T1000 (cell line): ENCODE results near the gene CCDC141.

Experiments
- DNase-seq: peaks from one replicate; lab custom pipeline; 2025; ENCODE audit warnings: mixed read lengths; lab: John Stamatoyannopoulos, UW

CCDC141 gene

DNA sequence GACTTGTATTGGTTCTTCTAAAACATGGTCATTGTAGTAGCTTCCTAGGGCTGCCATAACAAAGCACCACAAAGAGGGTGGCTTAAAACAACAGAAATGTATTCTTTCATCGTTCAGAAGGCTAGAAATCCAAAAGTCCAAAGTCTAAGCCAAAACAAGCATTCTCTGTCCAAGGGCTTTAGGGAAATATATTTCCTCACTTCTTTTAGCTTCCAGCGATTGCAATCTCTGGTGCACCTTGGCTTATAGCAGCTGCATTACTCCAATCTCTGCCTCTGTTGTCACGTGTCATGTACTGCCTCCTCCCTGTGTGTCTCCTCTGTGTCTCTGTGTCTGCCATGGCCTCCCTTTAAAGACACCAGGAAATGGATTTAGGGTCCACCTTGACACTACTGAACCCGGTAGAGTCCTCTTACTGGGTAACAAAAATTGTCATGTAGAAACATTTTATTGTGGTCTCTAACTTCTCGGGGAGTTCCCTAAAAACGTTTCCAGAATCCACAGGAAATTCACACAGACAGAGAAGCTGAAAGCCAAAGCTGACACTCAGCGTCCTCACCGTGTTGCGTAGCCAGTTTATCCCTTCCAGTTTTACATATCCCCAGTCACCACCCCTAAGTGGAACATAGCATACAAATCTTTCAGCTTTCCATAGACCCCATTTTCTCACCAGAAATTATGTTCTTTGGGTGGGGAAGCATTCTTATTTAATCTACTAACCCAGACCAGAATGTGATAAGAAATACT is 222.0 kb downstream of the CCDC141 start:
- no peak for DNase-seq

DNA sequence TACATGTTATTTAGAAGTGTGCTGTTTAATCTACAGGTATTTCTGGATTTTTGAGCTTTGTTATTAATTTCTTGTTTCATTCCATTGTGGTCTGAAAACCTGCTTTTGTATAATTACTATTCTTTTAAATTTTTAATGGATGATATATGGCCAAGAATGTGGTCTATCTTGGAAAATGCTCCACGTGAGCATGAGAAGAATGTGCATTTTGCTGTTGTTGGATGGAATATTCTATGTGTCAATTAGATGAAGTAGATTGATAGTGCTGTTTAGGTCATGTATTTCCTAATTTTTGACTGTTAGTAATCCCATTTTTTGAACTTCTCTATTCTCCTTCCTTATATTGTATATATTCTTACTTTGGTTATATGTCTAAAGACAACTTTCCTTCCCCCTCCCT is 222.8 kb downstream of the CCDC141 start:
- no peak for DNase-seq

DNA sequence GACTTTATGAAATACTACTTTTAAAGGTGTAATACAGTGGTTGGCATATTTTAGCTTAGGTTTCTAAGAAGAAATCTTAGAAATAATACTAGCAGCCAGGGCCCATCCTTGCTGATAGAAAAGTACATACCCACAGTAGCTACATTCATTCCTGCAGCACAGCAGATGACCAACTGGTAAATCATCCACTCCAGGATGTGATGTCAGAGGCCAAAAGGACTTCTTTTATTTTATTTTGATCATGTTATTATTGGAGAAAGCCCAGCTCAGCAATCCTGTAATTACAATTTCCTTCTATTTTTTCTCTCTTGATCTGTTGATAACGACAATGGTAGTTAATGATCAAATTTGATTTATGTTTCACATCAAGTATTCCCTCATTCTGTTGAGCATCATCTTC is 224.8 kb downstream of the CCDC141 start:
- DNase-seq = no peak

DNA sequence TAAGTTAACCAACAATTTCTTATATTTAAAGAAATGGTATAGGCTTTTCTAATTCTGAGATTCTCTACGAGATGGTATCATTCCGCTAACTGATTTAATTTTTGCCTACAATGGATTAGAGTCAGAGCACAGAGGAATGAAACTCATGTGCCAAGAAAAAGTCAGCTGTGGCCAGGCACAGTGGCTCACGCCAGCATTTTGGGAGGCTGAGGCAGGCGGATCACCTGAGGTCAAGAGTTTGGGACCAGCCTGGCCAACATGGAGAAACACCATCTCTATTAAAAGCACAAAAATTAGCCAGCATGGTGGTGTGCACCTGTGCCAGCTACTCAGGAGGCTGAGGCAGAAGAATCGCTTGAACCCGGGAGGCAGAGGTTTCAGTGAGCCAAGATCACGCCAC is 225.8 kb downstream of the CCDC141 start:
- no peak for DNase-seq

DNA sequence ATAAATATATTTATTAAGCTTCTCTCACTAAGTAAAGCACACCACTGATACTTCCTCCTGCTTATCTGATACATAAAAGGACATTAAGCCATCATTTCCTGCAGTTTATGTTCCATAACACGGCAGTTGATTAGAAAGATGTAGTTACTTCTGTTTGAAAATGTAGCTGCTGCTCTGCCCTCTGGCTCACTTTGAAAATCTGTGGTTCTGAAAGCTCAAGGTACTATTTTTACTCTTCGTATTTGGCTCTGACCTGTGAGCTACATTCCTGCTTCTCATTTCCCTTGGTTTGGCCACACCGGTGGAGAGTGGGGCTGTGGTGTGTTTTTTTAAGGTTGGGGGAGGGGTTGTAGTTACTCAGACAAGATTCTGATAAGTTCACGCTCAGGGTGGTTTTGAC is 229.9 kb downstream of the CCDC141 start:
- DNase-seq = no peak

DNA sequence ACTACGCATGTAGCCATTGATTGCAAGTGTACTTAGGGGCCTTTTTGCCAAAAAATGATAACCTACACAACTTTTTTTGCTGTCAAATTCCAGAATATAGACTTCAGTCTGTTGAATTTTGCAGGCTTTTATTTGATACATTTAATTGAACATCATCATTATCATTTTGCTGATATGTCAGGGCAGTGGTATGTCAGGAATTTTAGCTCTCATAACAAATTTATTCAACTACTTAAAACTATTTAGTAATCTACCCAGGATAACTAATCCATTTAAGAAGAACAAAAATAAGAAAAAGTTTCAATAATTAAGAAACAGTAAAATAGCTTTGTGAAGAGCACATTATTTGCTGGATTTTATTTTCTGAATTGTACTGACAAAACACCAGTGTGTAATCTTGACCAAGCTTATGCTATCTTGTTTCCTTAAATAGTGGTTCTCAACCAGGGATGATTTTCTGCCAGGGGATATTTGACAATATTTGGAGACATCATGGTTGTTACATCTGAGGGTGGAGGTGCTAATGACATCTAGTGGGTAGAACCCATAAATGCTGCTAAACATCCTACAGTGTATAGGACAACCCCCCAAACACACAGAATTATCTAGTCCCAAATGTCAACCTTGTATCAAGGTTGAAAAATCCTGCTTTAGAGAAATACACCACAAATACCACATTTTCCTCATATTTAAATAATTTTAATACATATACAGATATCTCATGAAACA is 230.6 kb downstream of the CCDC141 start:
- DNase-seq = no peak

DNA sequence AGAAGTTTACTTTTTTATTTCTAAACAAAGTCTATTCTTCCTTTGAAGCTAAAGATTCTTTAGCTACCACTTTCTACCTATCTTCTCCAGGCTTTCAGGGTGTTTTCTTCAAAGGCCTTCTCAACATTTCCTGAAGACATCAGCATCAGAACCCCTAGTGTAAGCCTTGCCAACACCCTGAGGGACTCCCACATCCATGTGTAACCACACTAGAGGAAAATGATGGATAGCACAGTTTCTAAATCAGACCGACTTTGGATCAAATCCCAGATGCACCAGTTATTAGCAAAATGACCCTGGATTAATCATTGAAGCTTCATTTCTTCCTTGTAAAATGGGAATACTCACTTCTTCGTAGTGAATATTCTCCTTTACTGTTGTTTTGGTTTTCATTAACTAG is 238.0 kb downstream of the CCDC141 start:
- DNase-seq = no peak

DNA sequence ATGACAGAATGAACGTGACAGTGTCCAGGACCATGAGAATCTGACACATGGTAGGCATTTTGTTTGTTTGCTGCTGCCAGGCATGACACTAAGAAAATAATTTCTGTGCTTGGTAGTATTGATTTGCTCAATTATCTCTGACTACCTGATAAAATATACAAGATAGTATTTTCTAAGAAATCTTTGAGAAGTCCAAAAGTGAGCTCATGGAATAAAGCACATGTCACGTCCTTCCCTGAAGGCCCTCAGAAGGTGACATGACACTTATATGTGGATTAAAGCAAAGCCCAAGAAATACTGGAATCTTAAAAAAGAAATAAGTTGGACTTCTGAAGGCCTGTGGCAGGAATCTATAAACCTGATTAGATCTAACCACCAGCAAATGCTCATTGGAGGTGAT is 238.9 kb downstream of the CCDC141 start:
- DNase-seq = no peak

DNA sequence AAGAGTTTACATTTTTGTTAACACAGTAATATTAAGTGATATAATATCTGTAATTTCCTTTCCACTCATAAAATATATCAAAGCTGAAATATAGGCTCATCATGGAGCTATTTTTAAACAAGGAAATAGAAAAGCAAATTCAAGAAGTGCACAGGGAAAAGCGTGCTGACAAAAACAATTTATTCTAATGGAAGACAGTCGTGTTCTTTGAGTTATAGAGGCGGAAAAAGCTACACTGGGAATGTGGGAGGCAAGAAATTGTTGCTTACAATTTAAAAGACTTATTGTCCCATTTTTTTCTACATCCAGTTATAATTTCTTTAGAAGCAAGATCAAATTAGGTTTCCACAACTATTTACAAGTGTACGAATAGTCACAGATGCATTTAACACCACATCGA is 239.5 kb downstream of the CCDC141 start:
- DNase-seq = no peak

DNA sequence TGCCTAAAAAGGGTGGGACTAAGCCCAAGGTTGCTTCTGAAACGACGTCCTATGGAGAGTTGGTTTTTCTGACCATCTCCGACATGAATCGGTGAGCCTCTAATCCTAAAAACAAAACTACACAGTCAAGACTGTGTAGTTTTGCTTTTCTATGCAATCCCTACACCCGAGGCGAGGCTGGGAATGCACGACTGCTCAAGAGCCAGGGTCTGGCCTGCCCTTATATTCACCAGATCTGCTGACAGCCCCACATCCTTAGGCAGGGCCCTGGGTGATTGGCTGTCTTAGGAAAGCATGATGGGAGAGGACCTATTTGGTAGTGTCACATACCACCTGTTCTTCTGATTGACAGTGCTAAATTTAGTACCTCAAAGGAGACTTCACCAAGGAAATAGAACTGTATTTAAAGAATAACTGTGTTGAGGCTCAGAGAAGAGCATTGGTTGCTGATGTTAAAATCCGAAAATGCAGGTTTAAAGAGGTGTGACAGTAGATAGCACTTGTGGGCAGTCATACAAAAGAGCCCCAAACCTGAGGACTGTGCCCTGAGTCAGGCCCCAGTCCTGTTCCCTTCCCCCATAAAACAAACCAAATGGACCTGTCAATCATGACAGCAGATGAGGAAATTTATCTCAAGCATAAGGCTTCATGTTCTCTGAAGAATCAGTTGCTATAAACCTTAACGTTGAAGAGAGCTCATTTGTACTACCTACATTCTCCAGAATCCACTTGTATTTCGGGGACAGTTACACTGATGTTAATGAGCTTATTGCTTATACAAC is 242.5 kb downstream of the CCDC141 start, which contains the start of gene TTN:
Gene TTN, minus strand, starts transcription at position 197 of the 782 bp plus-strand sequence. CDS start 2,781 bp downstream, outside the sequence.
- DNase-seq = no peak

DNA sequence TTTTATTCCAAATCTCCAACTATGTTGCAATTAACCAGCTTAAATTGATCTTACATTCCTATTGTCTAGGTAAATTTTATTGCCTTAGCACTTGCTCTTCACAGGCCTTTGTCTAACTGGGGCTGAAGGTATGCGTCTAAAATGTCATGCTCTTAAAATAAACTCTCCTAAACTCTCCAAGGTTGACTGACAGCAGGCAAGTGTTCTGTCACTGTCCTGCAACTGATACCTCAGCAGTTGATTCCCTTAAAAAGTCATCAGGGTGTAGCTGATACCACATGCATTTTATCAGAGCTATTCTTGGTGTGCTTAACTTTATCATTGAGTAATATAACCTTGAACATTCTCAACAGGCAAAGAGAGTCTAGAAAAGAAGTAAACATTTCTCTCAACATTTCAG is 243.4 kb downstream of the CCDC141 start:
- DNase-seq = no peak

DNA sequence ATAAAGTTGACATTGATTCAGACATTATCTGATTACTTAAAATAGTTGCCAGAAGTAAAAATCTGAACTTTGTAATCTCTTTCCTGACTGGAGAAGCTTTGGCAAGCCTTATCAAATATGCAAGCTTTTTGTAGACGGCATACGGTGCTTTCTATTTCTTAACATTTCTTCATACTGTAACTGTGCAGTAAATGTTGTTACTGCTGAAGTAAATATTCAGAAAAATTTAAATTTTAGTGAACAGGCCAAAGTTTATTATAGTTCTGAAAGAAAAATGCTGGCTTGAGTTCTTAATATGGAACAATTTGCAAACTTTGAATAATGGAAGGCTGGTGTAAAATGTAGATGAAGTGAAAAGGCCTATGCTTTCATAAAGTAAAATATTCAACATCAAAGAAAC is 244.5 kb downstream of the CCDC141 start:
- DNase-seq = no peak

DNA sequence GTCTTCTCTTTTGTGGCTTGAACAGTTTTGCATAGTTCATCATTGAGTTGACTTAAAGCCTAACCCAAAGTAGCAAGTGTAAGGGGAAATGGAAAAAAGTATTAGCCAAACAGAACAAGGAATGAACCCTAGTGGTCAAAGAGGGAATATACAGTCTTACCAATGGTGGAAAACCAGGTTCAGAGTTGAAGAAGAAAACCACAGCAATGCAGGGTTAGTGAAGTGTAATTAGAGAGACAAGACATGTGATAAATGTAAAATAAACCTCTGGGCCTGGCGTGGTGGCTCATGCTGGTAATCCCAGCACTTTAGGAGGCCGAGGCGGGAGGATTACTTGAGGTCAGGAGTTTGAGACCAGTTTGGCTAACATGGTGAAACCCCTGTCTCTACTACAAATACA is 245.1 kb downstream of the CCDC141 start:
- no peak for DNase-seq

DNA sequence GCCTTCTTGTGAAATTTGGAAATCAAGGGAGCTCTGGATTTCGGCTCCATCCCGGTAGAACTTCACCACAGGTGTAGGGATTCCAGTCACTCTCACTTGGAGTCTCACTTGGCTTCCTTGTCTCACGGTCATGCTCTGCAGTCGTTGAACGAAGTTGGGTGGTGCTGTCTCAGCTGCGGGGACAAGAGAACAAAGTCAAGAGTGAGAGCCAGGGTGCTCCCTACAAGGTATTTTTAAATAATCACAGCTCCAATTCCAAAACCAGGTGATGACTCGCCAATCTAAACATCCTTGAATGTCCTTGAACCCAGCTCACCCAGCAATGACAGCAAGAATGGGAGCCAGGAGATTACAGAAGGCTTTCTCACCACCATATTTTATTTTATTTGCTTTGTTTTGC is 249.4 kb downstream of the CCDC141 start:
- no peak for DNase-seq

DNA sequence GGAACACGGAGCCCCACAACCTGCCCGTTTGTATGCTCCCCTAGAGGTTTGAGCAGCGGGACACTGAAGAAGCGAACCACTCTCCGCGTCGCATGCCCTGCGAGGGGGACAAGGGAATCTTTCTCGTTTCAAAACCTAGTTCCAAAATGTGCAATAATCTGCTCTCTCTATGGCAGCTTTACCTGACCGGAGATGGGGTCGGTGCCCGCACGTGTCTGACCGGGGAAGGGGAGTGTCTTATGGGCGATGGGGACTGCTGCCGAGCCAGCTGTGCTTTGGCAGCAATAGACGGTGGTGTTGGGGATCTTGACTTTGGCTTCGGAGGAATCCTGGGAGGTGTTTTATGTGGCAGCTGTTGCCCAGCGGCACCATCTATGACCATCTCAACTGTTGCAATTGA is 250.6 kb downstream of the CCDC141 start:
- no peak for DNase-seq

DNA sequence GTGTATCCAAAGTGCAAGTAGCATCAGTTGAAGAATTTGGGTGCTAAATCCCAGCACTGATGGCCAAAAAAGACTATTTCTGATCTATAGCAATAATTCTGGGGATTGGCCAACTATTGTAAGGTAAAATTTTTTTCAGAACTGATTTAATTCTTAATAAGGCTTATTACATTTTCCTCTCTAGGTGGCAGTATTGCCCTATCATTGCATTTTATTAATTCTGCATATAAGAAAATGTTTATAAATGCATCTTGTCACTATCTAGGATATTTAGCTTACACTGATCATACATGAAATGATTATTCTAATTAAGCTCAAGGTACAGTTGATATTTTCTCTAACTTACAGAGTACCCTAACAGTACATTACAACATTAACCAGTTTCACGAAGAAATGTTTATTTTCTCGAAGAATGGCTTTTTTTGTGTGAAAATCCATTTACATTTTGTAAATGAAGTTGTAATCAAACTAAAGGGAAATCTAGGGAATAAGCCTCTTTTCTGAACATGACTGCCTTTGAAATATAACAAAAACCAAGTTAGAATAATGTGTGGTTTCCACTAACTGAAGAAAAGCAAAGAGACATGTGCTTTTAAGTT is 253.8 kb downstream of the CCDC141 start:
- no peak for DNase-seq

DNA sequence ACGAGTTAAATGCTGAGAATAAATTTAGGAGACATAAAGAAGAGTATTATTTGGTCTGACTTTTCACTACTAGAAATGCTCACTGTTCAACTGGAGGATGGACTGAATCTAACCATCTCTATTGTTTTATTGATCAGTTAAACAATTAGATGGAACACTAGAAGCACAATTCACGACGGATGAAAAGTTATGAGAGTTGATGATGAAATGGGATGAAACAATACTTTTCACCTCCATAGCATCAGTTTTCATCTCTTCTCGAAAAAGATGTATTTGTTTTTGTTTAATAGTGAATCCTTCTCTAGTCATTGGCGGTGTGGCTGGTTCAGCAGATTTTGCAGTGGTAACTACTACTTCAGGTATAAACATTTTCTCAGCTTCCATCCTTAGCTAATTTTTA is 262.0 kb downstream of the CCDC141 start:
- DNase-seq = no peak

DNA sequence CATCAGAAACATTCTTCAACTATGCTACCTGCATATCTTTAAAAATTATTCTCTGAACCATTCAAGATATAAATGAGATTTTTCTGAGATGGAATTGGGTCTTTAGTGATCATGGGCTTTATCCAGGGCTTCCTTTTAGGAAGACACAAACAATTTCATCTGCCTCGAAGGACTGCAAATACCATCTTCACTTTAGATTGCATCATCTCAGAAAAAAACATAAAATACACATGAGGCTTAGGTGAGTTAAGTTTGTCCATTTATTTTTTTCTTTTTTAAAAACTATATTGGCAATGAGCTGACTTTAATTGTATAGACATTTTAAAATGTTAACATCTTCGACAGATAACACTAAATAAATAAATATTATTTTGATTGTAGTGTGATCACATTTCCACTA is 262.8 kb downstream of the CCDC141 start:
- DNase-seq = no peak

DNA sequence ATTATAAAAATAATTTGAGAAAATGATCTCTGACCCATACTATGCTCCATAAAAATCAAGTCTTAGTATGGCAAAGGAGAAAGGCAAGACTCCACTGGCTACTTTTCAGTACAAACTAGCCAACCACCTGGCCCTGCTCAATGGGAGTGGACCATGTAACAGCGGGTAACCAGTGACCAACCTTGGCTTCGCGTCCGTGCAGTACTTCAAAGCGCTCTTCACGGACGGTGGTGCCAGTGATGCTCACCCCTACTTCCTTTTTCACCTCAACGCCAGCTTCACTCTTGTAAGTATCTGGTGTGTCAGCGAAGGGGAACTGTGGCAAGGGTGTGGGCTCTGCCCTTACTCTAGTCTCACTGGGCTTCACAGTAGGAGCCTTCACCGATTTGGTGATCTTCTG is 266.0 kb downstream of the CCDC141 start:
- DNase-seq = no peak

DNA sequence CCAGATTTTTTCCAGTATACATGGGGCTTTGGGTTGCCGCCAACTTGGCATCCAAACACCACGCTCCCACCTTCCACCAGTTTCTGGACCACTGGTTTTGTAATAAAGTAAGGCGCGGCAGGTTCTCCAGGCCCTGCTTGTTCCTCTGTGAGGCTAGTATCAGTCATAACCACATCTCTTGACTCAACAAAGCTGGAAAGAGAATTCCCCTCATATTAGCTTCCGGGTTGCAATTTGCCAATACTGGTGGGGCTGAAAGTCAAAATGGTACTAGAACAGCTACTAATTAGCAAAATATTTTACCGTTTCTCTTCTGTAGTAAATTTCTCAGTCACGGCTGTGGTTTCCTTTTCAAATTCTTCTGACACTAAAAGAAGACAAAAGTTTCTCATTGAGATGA is 267.7 kb downstream of the CCDC141 start:
- no peak for DNase-seq
